Chondrocyte (in vitro differentiated cells): ENCODE results near the gene ROS1. TPM values are rescaled to one million over a fixed set of nuclear protein-coding genes. Genes with fewer than 3 reads are reported as not detected.

ENCODE experiments used
- DNase-seq: peaks from one replicate; pipeline ENCODE4 v3.0.0; 2021; ENCODE audit warnings: mixed read lengths, low spot score
- H3K27ac Mint-ChIP-seq: one replicate; pipeline ENCODE4 v1.8.0; 2021; ENCODE audit warnings: mild to moderate bottlenecking, moderate library complexity, mixed read lengths; ENCODE audit not compliant: unreplicated experiment
- H3K27me3 Mint-ChIP-seq: 2 replicates; pipeline ENCODE4 v1.8.0; 2021; ENCODE audit warnings: low read depth, mixed read lengths
- H3K36me3 Mint-ChIP-seq: 2 replicates; pipeline ENCODE4 v1.8.0; 2021; ENCODE audit warnings: low read depth, mixed read lengths
- H3K4me1 Mint-ChIP-seq: 2 replicates; pipeline ENCODE4 v1.8.0; 2021; ENCODE audit warnings: low read depth, mild to moderate bottlenecking, mixed read lengths
- H3K4me3 Mint-ChIP-seq: one replicate; pipeline ENCODE4 v1.8.0; 2021; ENCODE audit warnings: mild to moderate bottlenecking, moderate library complexity, mixed read lengths; ENCODE audit not compliant: unreplicated experiment
- H3K9me3 Mint-ChIP-seq: 2 replicates; pipeline ENCODE4 v1.8.0; 2021; ENCODE audit warnings: low read depth, mixed read lengths
- CTCF ChIP-seq: fragments of 200-600 bp; sonication (generic); IDR thresholded peaks from 2 replicates; pipeline ENCODE4 v1.5.0; 2021; ENCODE audit warnings: antibody characterized with exemption, mild to moderate bottlenecking, moderate library complexity
- total RNA-seq: library from RNA; stranded (reverse); gene quantifications from 3 replicates; pipeline ENCODE4 v1.2.1, GENCODE V29; 2021

ROS1 gene
- total RNA-seq, 1 donor from 2014 or later, result not detected

- H3K27me3 Mint-ChIP-seq, result peaks cover 15% of the 10 kb centered on the region
- H3K9me3 Mint-ChIP-seq, result no peaks in the 10 kb centered on the region
- H3K4me1 Mint-ChIP-seq, result no peaks in the 10 kb centered on the region
- H3K36me3 Mint-ChIP-seq, result no peaks in the 10 kb centered on the region
- no peak overlapping the region for H3K27ac Mint-ChIP-seq
- H3K4me3 Mint-ChIP-seq, result no peak overlapping the region
- TF ChIP-seq CTCF, result no peak
- DNase-seq, result no peak
Measured at GRCh38 chr6:117306227-117306790, 119.4 kb downstream of the ROS1 start.

- no peaks in the 10 kb centered on the region for H3K4me1 Mint-ChIP-seq
- TF ChIP-seq CTCF, result no peak
- H3K27ac Mint-ChIP-seq, result no peak overlapping the region
- no peaks in the 10 kb centered on the region for H3K36me3 Mint-ChIP-seq
- peaks cover 18% of the 10 kb centered on the region for H3K27me3 Mint-ChIP-seq
- H3K4me3 Mint-ChIP-seq, result no peak overlapping the region
- no peaks in the 10 kb centered on the region for H3K9me3 Mint-ChIP-seq
- no peak for DNase-seq
Measured at GRCh38 chr6:117304446-117304845, 121.3 kb downstream of the ROS1 start.

- Mint-ChIP-seq H3K27me3 (peaks cover 18% of the 10 kb centered on the region), H3K4me1 (no peaks in the 10 kb centered on the region), H3K9me3 (no peaks in the 10 kb centered on the region), H3K36me3 (no peaks in the 10 kb centered on the region), H3K4me3 (no peak overlapping the region), H3K27ac (no peak overlapping the region)
- TF ChIP-seq CTCF, result no peak
- DNase-seq, result no peak
Measured at GRCh38 chr6:117303323-117303722, 122.4 kb downstream of the ROS1 start.

GRCh38 chr6:117298941-117299340 lies 126.8 kb downstream of the ROS1 start:
- no peaks in the 10 kb centered on the region for H3K4me1 Mint-ChIP-seq
- no peak for DNase-seq
- no peak overlapping the region for H3K4me3 Mint-ChIP-seq
- no peaks in the 10 kb centered on the region for H3K36me3 Mint-ChIP-seq
- H3K27ac Mint-ChIP-seq, result no peak overlapping the region
- no peak for TF ChIP-seq CTCF
- H3K9me3 Mint-ChIP-seq, result no peaks in the 10 kb centered on the region
- peaks cover 19% of the 10 kb centered on the region for H3K27me3 Mint-ChIP-seq

- TF ChIP-seq CTCF, result no peak
- Mint-ChIP-seq H3K27me3 (peaks cover 8% of the 10 kb centered on the region), H3K36me3 (no peaks in the 10 kb centered on the region), H3K27ac (no peak overlapping the region), H3K9me3 (no peaks in the 10 kb centered on the region), H3K4me1 (no peaks in the 10 kb centered on the region), H3K4me3 (no peak overlapping the region)
- DNase-seq, result no peak
Measured at GRCh38 chr6:117290173-117290846, 135.4 kb downstream of the ROS1 start.
